Neural crest cell (in vitro differentiated cells): ENCODE results near the gene IGSF23. TPM values are rescaled to one million over a fixed set of nuclear protein-coding genes. Genes with fewer than 3 reads are reported as not detected.
A peak's percentile ranks its signal among the peaks of the same experiment; 100 is the strongest.

ENCODE experiments used
- DNase-seq: peaks from one replicate; pipeline ENCODE4 v3.0.0; 2021; ENCODE audit warnings: low read depth, mixed read lengths, low spot score
- H3K27ac Mint-ChIP-seq: one replicate; pipeline ENCODE4 v1.8.0; 2021; ENCODE audit warnings: mild to moderate bottlenecking, mixed read lengths; ENCODE audit not compliant: unreplicated experiment
- H3K27me3 Mint-ChIP-seq: 2 replicates; pipeline ENCODE4 v1.8.0; 2021; ENCODE audit warnings: low read depth, mild to moderate bottlenecking, mixed read lengths
- H3K36me3 Mint-ChIP-seq: 2 replicates; pipeline ENCODE4 v1.8.0; 2021; ENCODE audit warnings: low read depth, mild to moderate bottlenecking, mixed read lengths
- H3K4me1 Mint-ChIP-seq: 2 replicates; pipeline ENCODE4 v1.8.0; 2021; ENCODE audit warnings: mixed read lengths
- H3K4me3 Mint-ChIP-seq: one replicate; pipeline ENCODE4 v1.8.0; 2021; ENCODE audit warnings: mild to moderate bottlenecking, mixed read lengths
- H3K9me3 Mint-ChIP-seq: 2 replicates; pipeline ENCODE4 v1.8.0; 2021; ENCODE audit warnings: mixed read lengths
- total RNA-seq: library from RNA; stranded (reverse); gene quantifications from 2 replicates; pipeline ENCODE4 v1.2.1, GENCODE V29; 2021
- TF ChIP-seq, protein P1 (sequence below): fragments of 200-600 bp; sonication (generic); conservative IDR thresholded peaks from 2 replicates; pipeline ENCODE4 v1.5.0; 2021; ENCODE audit warnings: antibody characterized with exemption, mild to moderate bottlenecking

The IGSF23 gene
- total RNA-seq, 1 donor from 2014 or later = not detected

GRCh38 chr19:44646049-44646416, 32.7 kb downstream of the IGSF23 start:
- H3K4me1 Mint-ChIP-seq = peaks cover 4% of the 10 kb centered on the region
- peak overlapping the region; percentile 35 for H3K4me3 Mint-ChIP-seq
- H3K9me3 Mint-ChIP-seq = no peaks in the 10 kb centered on the region
- no peak overlapping the region for H3K27ac Mint-ChIP-seq
- no peak for DNase-seq
- peaks cover 14% of the 10 kb centered on the region for H3K27me3 Mint-ChIP-seq
- TF ChIP-seq, protein P1, sequence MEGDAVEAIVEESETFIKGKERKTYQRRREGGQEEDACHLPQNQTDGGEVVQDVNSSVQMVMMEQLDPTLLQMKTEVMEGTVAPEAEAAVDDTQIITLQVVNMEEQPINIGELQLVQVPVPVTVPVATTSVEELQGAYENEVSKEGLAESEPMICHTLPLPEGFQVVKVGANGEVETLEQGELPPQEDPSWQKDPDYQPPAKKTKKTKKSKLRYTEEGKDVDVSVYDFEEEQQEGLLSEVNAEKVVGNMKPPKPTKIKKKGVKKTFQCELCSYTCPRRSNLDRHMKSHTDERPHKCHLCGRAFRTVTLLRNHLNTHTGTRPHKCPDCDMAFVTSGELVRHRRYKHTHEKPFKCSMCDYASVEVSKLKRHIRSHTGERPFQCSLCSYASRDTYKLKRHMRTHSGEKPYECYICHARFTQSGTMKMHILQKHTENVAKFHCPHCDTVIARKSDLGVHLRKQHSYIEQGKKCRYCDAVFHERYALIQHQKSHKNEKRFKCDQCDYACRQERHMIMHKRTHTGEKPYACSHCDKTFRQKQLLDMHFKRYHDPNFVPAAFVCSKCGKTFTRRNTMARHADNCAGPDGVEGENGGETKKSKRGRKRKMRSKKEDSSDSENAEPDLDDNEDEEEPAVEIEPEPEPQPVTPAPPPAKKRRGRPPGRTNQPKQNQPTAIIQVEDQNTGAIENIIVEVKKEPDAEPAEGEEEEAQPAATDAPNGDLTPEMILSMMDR = no peak
- peaks cover 1% of the 10 kb centered on the region for H3K36me3 Mint-ChIP-seq

DNA sequence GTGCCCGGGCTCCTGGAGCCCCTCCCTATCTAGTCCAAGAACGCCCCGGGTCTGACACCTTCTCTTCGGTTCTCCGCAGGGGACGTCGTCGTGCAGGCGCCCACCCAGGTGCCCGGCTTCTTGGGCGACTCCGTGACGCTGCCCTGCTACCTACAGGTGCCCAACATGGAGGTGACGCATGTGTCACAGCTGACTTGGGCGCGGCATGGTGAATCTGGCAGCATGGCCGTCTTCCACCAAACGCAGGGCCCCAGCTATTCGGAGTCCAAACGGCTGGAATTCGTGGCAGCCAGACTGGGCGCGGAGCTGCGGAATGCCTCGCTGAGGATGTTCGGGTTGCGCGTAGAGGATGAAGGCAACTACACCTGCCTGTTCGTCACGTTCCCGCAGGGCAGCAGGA, 33.8 kb downstream of the IGSF23 start:
- Mint-ChIP-seq H3K27ac (no peak overlapping the region), H3K9me3 (no peaks in the 10 kb centered on the region), H3K27me3 (peaks cover 6% of the 10 kb centered on the region), H3K4me1 (peaks cover 4% of the 10 kb centered on the region), H3K36me3 (peaks cover 7% of the 10 kb centered on the region), H3K4me3 (no peak overlapping the region)
- DNase-seq = no peak
- TF ChIP-seq, protein P1 = no peak

DNA sequence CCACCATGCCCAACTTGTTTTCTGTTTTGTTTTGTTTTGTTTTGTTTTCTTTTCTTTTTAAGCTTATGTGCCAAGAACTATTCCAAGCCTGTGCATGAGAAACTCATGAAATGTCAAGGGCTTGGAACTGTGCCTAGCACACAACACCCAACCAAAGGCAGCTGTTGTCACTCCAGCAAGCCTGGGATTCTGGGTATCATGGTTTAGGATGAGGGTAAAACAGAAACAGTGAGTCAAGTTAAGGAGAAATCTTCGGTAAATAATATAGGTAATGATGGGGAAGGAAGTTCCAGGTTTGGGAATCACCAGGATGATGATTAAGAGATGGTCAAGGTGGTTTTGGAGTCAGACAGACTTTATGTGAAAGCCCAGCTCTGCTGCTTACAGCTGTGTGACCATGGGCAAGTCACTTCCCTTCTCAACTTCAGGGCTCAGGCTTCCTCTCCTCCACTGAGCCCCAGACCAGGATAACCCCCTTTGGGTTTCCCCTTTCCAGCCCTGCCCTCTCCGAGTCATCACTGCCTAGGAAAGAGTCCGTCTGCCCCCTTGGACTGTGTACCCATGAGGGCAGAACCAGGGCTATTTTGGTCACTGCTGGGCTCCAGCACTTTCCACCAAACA, 35.4 kb downstream of the IGSF23 start:
- DNase-seq = no peak
- H3K9me3 Mint-ChIP-seq = no peaks in the 10 kb centered on the region
- H3K4me3 Mint-ChIP-seq = no peak overlapping the region
- H3K36me3 Mint-ChIP-seq = peaks cover 7% of the 10 kb centered on the region
- TF ChIP-seq, protein P1 = no peak
- H3K4me1 Mint-ChIP-seq = peaks cover 4% of the 10 kb centered on the region
- H3K27ac Mint-ChIP-seq = no peak overlapping the region
- H3K27me3 Mint-ChIP-seq = no peaks in the 10 kb centered on the region

- Mint-ChIP-seq H3K4me1 (peaks cover 4% of the 10 kb centered on the region), H3K27me3 (no peaks in the 10 kb centered on the region), H3K9me3 (no peaks in the 10 kb centered on the region), H3K27ac (no peak overlapping the region), H3K36me3 (peaks cover 9% of the 10 kb centered on the region), H3K4me3 (no peak overlapping the region)
- DNase-seq = no peak
- TF ChIP-seq, protein P1 = no peak
Observed at GRCh38 chr19:44649578-44650145, 36.3 kb downstream of the IGSF23 start.

DNA sequence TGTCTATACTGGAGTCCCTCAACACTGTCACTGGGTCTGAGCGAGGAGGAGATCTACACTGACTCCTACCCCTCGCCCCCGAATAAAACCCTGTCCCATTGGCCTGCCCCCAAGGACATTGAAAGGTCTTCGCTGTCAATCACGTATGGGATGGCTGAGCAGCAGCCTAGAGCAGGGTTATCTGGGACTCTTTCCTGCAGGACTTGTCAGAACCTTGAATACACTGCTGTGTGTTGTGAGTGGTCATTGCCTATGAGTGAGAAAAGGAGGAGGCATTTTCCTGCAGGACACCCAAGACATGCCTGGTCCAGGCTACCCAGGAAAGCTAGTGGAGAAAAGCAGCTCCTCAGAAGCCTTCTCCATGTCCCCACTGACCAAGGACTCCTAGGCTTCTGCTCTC, 40.0 kb downstream of the IGSF23 start:
- Mint-ChIP-seq H3K27ac (no peak overlapping the region), H3K9me3 (no peaks in the 10 kb centered on the region), H3K4me3 (no peak overlapping the region), H3K27me3 (no peaks in the 10 kb centered on the region), H3K4me1 (peaks cover 4% of the 10 kb centered on the region), H3K36me3 (peaks cover 20% of the 10 kb centered on the region)
- TF ChIP-seq, protein P1 = no peak
- DNase-seq = no peak
